Activated CD4-positive, alpha-beta T cell treated with anti-CD3 and anti-CD28 coated beads, Interleukin-2, amount 50 U/mL, for 16 hours (primary cell): Measurements from ENCODE around the gene RYR1.

Source experiments
- DNase-seq: peaks from one replicate; pipeline ENCODE4 v3.0.0-alpha.2; 2020

Gene RYR1

DNA sequence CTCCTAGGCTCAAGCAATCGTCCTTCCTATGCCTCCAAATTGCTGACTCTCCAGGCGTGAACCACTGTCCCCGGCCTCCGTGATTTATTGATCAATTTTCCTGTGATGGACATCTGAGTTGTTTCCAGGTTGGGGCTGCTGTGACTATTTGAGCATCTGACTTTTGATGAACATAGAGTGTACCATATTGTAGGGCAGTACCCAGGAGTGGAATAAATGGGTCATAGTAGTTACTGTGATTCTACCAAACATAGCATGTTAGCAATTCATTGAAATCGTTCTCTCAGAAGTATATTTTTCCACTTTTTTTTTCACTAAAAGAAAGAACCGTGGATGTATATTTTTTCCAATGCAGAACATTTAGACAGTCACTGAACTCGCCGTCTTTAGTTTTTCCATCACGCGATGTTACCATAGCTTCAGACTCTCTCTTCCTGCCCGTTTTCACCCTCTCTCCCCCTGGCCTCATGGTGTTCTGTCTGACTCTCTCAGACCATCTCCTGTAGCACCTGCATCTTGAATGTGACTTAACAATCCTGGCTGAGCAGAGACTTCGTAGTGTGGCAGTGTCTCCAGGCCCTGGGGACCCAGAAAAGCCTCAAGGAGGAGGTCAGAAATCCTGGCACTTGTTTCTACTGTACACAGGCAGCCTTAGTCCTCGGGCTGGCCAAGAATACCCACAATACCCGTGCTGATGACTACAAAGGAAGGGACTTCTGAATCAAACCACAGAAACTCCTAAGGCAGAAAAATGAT is 4.3 kb upstream of the RYR1 start:
- peak; percentile 66 for DNase-seq

DNA sequence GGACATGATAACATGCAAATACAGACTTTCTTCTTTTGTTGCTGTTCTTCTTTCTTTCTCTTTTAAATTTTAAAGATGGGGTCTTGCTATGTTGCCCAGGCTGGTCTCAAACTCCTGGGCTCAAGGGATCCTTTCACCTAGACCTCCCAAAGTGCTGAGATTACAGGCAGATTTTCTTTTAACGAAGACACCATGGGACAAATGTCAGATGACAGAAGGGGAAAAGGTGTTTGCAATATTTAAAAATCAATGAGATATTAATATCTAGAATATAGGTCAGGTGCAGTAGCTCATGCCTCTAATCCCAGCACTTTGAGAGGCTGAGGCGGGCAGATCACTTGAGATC is 3.7 kb upstream of the RYR1 start:
- no peak for DNase-seq

DNA sequence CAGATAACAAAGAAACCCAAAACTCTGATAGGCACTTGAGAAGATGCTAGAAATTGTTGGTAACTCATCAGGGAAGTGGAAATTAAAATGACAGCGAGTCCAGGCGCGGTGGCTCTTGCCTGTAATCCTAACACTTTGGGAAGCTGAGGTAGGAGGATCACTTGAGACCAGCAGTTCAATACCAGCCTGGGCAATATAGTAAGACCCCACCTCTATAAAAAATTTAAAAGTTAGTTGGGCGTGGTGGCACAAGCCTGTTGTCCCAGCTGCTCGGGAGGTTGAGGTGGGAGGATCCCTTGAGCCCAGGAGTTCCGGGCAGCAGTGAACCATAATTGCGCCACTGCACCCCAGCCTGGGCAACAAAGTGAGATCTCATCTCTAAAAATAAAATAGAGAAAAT is 2.6 kb upstream of the RYR1 start:
- DNase-seq, result no peak

DNA sequence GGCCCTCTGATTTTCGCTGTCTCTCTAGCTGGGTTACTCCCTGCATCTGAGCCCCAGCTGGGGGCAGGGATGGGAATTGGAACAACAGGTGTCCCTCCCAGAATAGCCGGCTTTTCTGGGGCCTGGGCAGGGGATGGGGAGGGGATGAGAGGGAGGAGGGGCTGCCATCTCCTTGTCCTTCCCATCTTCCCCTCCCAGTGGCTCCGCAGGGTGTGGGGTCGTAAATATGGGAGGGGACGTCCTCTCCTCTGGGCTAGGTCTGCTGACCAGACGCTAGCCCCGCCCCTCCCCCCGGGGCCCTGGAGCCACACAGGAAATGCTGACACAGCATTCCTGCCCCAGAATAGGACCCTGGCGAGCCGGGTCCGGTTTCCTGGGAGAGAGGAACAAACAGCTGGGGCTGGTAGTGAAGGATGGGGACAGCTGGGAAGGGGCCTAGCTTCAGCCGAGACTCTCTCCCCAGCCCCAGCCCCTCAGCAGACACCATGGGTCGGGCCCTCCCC is 1.1 kb downstream of the RYR1 start:
- DNase-seq, result no peak

DNA sequence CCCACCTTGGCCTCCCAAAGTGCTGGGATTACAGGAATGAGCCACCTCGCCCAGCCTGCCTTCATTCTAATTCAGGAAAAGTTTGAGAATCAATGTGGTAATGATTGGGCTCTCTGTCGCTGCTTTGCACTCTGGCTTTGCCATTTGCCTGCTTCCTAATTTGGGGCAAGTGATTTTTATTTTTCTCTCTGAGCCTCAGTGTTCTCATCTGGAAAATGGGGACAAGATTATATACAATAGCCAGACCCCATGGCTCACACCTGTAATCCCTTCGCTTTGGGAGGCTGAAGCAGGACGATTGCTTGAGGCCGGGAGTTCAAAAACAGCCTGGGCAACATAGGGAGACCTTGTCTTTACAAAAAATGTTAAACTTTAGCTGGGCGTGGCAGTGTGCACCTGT is 3.8 kb downstream of the RYR1 start:
- no peak for DNase-seq

DNA sequence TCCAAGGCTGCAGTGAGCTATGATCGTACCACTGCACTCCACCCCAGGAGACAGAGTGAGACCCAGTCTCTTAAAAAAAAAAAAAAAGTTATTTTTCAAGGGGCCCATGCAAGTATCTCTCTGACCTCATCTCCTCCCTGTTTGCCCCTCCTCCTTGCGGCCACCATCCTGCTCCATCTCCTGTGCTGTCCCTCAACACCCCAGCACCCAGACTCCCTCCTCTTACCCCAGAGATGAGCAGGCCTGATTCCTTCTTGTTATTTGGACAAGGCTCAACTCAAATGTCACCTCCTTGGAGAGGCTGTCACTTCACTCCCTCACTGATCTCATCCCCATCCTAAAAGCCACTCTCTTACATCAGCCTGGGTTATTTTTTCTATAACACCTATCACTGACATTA is 4.4 kb downstream of the RYR1 start:
- no peak for DNase-seq

DNA sequence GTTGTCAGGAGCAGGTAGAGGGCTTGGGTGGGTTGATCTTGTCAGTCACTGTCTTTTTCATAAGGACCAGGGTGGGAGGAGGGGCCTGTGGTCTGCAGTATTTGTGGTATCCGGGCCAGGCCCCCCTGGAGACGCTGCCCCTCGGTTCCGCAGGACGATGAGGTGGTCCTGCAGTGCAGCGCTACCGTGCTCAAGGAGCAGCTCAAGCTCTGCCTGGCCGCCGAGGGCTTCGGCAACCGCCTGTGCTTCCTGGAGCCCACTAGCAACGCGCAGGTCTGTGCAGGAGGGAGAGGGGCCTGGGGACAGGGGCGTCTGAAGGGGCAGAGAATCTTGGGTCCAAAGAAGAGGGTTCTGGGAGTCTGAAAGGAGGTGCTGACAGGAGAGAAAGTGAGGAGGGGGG is 7.1 kb downstream of the RYR1 start:
- no peak for DNase-seq

DNA sequence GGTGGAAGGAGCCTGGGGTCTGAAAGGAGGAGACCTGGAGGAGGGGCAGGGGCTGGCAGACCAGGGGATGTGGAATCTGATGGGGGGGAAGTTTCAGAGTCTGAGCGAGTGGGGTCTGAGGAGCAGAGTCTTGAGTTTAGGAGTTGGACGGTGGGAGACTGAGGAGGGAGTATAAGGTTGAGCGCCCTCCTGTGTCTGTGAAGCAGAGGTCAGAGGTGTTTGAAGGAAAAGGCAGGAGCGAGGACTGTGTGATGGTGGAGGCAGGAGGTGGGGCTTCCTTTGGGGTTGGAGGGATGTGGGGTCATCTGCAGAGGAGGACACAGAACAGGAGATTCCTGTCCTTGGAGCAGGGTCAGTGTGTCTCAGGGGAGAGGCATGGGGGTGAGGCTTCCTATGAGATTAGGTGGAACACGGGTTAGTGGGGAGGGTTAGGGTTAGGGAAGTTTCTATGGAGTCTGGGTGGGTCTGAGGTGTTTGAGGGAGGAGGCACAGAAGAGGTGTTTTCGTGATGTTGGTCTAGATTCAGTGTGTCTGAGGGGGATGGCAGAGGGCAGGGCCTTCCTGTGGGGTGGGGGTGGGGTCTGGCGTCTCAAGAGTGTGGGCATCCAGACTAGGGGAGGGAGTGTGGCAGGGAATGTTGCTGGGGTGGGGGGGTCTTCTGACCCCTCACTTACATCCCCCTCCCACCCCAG is 8.3 kb downstream of the RYR1 start:
- no peak for DNase-seq

DNA sequence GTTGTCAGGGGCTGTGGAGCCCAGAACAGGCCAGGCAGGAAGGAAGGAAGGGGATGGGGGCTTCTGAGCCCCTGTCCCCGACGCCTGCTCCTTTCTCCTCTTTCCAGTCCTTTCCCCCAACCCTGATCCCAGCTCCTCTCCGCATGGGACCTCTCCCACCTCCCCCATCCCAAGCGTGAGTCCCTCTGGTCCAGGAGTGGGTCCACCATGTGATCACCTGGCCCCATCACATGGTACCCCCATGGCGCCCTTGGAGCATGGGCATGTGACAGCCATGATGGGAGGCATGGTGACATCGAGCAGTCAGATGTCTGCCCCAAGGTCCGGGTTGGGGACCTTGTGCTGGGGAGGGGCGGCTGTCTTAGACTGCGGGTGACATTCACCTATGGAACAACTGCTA is 9.2 kb downstream of the RYR1 start:
- DNase-seq, result no peak

DNA sequence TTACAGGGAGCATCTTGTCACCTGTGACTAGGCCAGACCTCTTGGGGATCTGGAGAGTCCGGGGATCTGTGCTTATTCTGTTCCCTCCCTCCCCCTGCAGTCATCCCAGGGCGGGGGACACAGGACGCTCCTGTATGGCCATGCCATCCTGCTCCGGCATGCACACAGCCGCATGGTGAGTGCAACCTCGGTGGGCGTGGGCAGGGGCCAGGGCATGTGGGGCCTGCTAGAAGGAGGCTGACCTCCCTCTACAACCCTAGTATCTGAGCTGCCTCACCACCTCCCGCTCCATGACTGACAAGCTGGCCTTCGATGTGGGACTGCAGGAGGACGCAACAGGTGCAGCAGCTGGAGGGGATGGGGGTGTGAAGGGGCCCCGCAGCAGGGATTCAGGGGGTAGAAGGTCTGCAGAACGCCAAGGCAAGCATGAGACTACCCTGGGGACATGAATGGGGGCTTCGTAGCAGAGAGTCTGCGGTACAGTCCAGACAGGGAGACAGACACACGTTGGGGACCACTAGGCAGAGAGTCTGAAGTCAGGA is 10.0 kb downstream of the RYR1 start:
- DNase-seq, result no peak

DNA sequence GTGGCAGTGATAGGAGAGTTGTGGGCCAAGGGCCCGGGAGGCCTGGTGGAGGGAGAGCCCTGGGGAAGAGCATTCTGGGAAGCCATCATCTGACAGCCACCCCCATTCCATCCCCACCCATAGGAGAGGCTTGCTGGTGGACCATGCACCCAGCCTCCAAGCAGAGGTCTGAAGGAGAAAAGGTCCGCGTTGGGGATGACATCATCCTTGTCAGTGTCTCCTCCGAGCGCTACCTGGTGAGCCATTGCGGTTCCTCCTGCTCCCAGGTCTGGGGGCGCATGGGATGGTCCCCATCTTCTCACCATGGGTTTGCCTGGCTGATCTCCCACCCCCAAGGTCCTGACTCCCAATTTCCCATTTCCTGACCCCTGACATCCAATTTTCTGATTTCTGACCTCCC is 10.5 kb downstream of the RYR1 start:
- no peak for DNase-seq

DNA sequence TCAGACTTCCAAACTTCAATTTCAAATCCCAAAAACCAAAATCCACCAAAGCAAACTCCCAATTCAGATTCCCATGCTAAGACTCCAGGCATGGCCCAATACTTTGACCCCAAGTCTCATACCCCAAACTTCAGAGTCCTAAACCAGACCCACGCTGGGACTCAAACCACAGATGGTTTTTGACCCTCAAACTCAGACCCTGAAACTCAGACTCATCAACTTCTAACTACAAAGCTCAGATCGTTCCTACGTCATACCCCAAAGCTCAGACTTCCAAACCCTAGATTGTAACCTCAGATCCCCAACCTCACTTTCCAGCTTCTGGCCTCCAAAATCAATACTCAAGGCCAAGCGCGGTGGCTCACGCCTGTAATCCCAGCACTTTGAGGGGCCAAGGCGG is 11.9 kb downstream of the RYR1 start:
- no peak for DNase-seq

DNA sequence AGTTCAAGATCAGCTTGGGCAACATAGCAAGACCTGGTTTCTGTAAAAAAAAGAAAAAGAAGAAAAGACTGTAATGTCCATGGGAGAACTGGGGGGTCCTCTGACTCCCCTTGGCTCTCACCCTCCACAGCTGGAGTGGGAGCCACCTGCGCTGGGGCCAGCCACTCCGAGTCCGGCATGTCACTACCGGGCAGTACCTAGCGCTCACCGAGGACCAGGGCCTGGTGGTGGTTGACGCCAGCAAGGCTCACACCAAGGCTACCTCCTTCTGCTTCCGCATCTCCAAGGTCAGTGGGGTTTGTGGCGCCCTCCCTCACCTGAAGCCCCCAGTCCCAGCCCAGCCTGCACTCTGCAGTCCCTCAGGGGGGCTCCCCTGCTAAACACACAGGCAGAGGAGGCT is 14.7 kb downstream of the RYR1 start:
- DNase-seq, result no peak

DNA sequence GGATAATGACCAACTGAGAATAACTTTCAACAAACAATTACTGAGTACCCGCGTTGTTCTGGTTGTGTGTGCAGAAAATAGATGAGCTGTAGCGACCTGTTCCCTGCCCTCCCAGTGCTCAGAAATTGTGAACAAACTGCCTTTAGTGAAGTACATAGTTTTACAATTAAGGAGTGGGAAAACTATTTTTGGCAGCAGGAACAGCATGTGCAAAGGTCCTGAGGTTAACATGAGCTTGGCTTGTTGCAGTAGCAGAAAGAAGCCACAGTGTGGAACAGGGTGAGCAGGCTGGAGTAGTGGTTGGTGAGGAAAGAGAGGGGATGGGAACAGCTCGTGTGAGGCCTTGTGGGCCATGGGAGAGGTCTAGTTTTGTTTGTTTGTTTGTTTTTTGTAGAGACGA is 16.0 kb downstream of the RYR1 start:
- no peak for DNase-seq

DNA sequence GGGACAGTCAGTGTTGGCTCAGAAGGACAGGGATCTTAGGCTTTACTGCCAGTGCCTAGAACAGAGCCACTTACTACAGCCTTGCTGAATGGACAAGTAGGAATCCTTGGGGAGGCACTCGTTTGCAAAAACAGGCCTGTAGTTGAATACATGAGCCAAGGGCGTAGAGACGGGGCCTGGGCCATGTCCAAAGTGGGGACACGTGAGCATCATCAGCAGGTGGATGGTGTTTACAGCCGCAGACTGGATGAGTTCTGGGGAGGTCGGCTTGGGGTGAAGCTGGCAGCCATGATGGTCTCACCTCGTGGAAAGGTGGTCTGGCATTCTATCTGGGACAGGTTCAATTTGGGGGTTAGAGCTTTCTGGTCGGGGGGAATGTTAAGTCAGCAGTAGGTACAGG is 17.5 kb downstream of the RYR1 start:
- no peak for DNase-seq

DNA sequence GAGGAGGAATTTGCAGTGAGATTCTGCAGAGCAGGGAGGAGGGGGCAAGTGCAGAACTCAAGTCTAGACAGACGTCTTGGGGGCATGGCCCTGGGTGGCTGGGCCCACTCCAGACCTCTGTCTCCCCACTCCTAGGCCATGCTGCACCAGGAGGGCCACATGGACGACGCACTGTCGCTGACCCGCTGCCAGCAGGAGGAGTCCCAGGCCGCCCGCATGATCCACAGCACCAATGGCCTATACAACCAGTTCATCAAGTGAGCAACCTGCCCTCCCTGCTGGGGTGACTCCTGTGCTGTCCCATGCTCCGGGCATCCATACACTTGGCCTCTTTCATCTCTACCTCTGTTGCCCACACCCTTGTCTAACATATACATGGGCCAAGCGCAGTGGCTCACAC is 18.1 kb downstream of the RYR1 start:
- DNase-seq, result no peak

DNA sequence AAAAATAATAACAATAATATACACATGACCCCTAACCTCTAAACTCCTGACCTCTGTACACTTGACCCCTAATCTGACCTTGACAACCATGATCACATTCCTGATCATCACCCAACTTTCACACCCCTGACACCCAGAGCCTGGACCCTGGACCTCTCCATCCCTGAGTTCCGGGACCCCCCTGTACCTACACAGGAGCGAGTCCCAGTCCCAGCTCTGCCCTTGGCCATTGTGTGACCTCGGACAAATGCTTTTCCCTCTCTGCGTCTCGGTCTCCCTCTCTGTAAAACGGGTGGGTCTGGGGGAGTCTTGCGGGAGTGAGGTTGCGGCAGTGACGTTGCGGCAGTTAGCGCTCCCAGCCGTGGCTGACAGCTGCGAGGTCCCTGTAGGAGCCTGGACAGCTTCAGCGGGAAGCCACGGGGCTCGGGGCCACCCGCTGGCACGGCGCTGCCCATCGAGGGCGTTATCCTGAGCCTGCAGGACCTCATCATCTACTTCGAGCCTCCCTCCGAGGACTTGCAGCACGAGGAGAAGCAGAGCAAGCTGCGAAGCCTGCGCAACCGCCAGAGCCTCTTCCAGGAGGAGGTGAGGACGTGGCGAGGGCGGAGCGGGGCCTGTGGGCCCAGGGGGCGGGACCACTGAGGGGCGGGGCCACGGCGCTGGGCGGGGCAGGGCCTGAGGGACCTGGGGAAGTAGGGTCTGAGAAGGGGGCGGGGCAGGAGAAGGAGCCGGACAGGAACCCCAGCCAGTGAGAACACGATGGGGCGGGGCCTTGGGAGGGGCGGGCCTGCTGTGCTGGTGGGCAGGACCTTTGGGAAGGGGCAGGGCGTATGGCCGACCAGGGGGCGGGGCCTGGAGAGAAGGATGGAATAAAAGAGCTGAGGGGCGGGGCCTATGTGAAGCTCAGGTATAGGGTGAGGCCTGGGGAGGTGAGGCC is 19.2 kb downstream of the RYR1 start:
- DNase-seq, result peak; percentile 34

DNA sequence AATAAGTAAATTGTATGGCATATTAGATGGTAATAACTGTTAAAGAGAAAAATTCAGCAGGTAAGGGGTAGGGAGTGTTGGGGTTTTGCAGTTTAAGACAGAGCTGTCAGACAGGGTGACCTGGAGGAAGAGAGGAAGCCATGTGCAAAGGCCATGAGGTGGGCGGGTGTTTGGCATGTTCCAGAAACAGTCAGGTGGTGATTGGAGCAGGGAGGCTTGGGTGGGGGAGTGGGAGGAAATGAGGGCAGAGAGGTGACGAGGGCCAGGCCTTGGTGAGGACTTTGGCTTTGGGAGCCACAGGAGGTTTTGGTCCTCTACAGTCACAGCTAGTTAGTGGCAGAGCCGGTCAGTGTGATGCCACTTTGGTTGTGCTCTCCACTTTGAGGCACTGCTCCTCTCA is 20.1 kb downstream of the RYR1 start:
- DNase-seq, result no peak

DNA sequence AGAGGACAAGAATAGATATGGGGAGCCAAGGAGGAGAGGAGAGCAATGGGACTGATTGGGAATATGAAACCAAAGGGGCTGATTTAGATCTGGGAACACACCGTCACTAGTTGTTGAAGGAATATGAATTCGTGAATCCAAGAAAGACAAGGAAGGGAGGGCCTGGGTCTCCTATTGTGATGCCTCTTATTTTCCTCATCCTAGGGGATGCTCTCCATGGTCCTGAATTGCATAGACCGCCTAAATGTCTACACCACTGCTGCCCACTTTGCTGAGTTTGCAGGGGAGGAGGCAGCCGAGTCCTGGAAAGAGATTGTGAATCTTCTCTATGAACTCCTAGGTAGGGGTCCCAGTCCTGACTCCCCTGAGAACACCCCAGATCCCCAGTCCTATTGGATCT is 21.5 kb downstream of the RYR1 start:
- no peak for DNase-seq

DNA sequence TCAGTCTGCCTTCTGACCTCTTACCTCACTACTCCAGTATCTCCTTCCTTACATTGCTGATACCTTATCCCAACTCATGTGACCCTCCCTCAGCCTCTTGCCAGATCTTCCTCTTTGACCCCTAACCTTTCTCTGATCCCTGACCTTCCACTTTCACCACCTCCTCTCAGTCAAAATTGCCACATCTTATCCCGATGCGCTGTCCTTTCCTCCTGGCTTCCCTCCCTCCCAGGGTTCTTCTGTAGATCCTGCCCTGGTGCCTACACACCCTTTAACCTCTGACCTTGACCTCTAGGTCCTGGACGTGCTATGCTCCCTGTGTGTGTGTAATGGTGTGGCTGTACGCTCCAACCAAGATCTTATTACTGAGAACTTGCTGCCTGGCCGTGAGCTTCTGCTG is 23.7 kb downstream of the RYR1 start:
- no peak for DNase-seq

DNA sequence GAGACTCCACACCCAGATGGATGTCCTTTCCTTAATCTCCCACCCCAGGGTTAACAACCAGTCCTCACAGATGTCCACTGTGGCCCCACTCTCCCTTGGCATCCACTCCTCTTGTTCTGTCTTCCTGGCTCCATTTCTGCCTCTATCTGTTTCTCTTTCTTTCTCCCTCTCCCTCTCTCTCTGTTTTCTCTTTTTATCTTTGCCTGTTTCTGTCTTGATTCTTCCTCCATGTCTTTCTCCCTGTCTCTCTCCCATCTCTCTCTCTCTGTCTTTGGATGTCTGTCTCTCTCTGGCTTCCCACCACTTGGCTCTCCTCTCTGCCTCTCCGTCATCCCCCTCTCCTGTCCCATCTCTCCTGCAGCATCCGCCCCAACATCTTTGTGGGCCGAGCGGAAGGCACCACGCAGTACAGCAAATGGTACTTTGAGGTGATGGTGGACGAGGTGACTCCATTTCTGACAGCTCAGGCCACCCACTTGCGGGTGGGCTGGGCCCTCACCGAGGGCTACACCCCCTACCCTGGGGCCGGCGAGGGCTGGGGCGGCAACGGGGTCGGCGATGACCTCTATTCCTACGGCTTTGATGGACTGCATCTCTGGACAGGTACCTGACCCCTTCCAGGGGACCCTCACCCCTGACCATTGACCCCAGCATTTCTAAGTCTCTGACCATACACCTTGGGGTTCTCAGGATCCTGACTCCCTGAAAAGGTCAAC is 24.4 kb downstream of the RYR1 start:
- DNase-seq, result no peak

DNA sequence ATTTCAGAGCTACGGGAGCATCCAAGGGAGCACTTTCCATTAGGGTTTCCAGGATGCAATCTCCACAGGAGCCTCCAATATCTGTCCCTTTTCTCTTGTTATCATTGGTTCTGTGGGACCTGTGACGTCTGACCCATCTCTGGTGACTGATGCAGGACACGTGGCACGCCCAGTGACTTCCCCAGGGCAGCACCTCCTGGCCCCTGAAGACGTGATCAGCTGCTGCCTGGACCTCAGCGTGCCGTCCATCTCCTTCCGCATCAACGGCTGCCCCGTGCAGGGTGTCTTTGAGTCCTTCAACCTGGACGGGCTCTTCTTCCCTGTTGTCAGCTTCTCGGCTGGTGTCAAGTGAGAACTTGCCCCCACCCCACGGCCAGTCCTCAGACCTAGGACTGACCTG is 25.5 kb downstream of the RYR1 start:
- DNase-seq, result no peak

DNA sequence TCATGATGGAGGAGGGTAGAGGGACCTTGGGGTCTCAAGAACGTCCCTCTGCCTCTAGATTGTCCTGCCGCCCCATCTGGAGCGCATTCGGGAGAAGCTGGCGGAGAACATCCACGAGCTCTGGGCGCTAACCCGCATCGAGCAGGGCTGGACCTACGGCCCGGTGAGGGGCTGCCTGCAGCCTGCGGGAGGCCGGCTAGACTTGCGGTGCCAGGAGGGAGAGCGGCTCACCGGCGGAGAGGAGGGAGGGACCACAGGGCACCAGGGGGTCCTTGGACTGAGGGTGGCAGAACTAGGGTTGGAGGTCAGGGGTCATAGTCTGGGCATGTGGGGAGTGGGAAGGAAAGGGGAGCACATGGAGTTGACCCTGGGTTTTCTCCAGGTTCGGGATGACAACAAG is 29.9 kb downstream of the RYR1 start:
- DNase-seq, result no peak
